Lung (tissue), 4 donors: Measurements from ENCODE around the gene FAM24A. TPM values are rescaled to one million over a fixed set of nuclear protein-coding genes. Genes with fewer than 3 reads are reported as not detected.

ENCODE experiments used
- polyA plus RNA-seq, 2 donors: library from polyadenylated mRNA; stranded (reverse); fragments of 200-250 nt; gene quantifications; one replicate each; pipeline ENCODE4 v1.2.1, GENCODE V29; 2013
- total RNA-seq, 2 donors: library from RNA; depleted of rRNA in 1 of 2; stranded (reverse); fragments of >200 nt in 1 of 2; gene quantifications; one replicate each; pipeline ENCODE4 v1.2.1, GENCODE V29; 2014 to 2021
- donor health status: Bipolar disorder and iron deficiency.
- donor health status: healthy.
- donor health status: DM: yes; HTN: yes; CAD: no.

The FAM24A gene
- total and polyA plus RNA-seq, 4 donors = not detected

Other genes starting within 250 kb of the FAM24A start
- gene C10orf120, start 210.8 kb upstream of the FAM24A start, total RNA-seq = not detected
- not detected for gene C10orf120, start 210.8 kb upstream of the FAM24A start, polyA plus RNA-seq
- 1 to 10 TPM in 1 of 2 donors, under 1 TPM in 1; 0.94 to 1.5 TPM for gene CUZD1, start 64.8 kb upstream of the FAM24A start, total RNA-seq
- 1 to 10 TPM in 1 of 2 donors, under 1 TPM in 1; 0.29 to 1.0 TPM for gene CUZD1, start 64.8 kb upstream of the FAM24A start, polyA plus RNA-seq
- 1 to 10 TPM; 3.0 to 7.8 TPM for gene FAM24B, start 31.0 kb upstream of the FAM24A start, total RNA-seq
- 1 to 10 TPM; 1.6 to 3.3 TPM for gene FAM24B, start 31.0 kb upstream of the FAM24A start, polyA plus RNA-seq
- 10 to 100 TPM in 1 of 2 donors, 1 to 10 TPM in 1; 4.8 to 17.1 TPM for gene C10orf88, start 43.6 kb downstream of the FAM24A start, total RNA-seq
- gene C10orf88, start 43.6 kb downstream of the FAM24A start, polyA plus RNA-seq = 1 to 10 TPM; 3.7 to 5.2 TPM
- gene PSTK, start 69.8 kb downstream of the FAM24A start, total RNA-seq = 1 to 10 TPM; 1.8 to 5.0 TPM
- gene PSTK, start 69.8 kb downstream of the FAM24A start, polyA plus RNA-seq = 1 to 10 TPM; 1.9 to 4.7 TPM
- gene IKZF5, start 98.2 kb downstream of the FAM24A start, total RNA-seq = 10 to 100 TPM; 12.1 to 19.9 TPM
- gene IKZF5, start 98.2 kb downstream of the FAM24A start, polyA plus RNA-seq = 10 to 100 TPM in 1 of 2 donors, 1 to 10 TPM in 1; 6.1 to 11.0 TPM
- gene ACADSB, start 98.4 kb downstream of the FAM24A start, total RNA-seq = 10 to 100 TPM; 20.4 to 36.2 TPM
- 1 to 10 TPM; 8.2 to 9.5 TPM for gene ACADSB, start 98.4 kb downstream of the FAM24A start, polyA plus RNA-seq
- gene HMX3, start 225.4 kb downstream of the FAM24A start, total RNA-seq = not detected
- gene HMX3, start 225.4 kb downstream of the FAM24A start, polyA plus RNA-seq = not detected
- gene HMX2, start 237.5 kb downstream of the FAM24A start, total RNA-seq = not detected
- not detected for gene HMX2, start 237.5 kb downstream of the FAM24A start, polyA plus RNA-seq
- 100 to 1,000 TPM in 1 of 2 donors, 10 to 100 TPM in 1; 56.6 to 114 TPM for gene BUB3, start 243.8 kb downstream of the FAM24A start, total RNA-seq
- gene BUB3, start 243.8 kb downstream of the FAM24A start, polyA plus RNA-seq = 10 to 100 TPM; 35.4 to 71.6 TPM